Keratinocyte (primary cell): ENCODE measurements around the gene UBXN11.

ENCODE experiments used
- EZH2 ChIP-seq: IDR thresholded peaks from one replicate; pipeline ENCODE4 v1.6.1; 2012; ENCODE audit warnings: inconsistent platforms, mild to moderate bottlenecking, low read length, moderate library complexity
- TF ChIP-seq, protein P1 (sequence below), 3 experiments: IDR thresholded peaks in 1 of 3; conservative IDR thresholded peaks in 1 of 3; optimal IDR thresholded peaks in 1 of 3; 2 replicates in 2 of 3; 3 replicates in 1 of 3; pipeline versions ENCODE3 to v1.5.1; 2011; ENCODE audit warnings: low read length in 3 of 3, mild to moderate bottlenecking in 3 of 3, moderate library complexity in 2 of 3, control low read depth in 1 of 3, inconsistent platforms in 1 of 3; ENCODE audit not compliant: insufficient read depth in 2 of 3; ENCODE audit errors: extremely low read depth in 1 of 3

DNA sequence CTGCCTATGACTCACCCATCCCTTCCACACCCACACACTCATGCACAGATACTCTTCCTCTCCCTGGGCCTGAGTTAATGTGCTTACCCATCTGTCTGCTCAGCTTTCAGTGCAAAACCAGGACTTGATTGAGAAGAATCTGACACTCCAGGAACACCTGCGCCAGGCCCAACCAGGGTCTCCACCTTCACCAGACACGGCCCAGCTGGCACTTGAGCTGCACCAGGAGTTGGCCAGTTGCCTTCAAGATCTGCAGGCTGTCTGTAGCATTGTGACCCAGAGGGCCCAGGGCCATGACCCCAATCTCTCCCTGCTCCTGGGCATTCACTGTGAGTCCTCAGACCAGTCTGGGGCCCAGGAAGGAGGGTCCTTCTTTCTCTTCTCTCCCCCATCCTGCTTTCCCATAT, 30.0 kb downstream of the UBXN11 start:
- TF ChIP-seq, protein P1, sequence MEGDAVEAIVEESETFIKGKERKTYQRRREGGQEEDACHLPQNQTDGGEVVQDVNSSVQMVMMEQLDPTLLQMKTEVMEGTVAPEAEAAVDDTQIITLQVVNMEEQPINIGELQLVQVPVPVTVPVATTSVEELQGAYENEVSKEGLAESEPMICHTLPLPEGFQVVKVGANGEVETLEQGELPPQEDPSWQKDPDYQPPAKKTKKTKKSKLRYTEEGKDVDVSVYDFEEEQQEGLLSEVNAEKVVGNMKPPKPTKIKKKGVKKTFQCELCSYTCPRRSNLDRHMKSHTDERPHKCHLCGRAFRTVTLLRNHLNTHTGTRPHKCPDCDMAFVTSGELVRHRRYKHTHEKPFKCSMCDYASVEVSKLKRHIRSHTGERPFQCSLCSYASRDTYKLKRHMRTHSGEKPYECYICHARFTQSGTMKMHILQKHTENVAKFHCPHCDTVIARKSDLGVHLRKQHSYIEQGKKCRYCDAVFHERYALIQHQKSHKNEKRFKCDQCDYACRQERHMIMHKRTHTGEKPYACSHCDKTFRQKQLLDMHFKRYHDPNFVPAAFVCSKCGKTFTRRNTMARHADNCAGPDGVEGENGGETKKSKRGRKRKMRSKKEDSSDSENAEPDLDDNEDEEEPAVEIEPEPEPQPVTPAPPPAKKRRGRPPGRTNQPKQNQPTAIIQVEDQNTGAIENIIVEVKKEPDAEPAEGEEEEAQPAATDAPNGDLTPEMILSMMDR (optimal IDR thresholded peaks at IDR 0.05 in 1 of 3, IDR thresholded peaks at IDR 0.05 in 1 of 3, conservative IDR thresholded peaks at IDR 0.05 in 1 of 3; ENCODE audit: extremely low read depth in 1 of 3, insufficient read depth in 2 of 3, low read length in 3 of 3), result no peak
- no peak for TF ChIP-seq EZH2
